WTC11 (cell line): Measurements from ENCODE around the gene IPO9. TPM values are rescaled to one million over a fixed set of nuclear protein-coding genes. Genes with fewer than 3 reads are reported as not detected.

Experiments
- ATAC-seq: fragments of 200-7000 bp; cut with Tn5 transposase; 2 replicates; pipeline ENCODE4 v1.10.0; 2021; ENCODE audit warnings: mild to moderate bottlenecking, moderate library complexity
- CTCF ChIA-PET: fragments of 300-600 bp; sonication (Branson Sonifier 250); formaldehyde crosslinking; loops from one replicate; lab custom pipeline; 2021; ENCODE audit warnings: antibody characterized with exemption; lab: Charles Lee
- POLR2A ChIA-PET: fragments of 350-600 bp; sonication (Branson Sonifier 250); formaldehyde crosslinking; loops from one replicate; lab custom pipeline; 2021; ENCODE audit warnings: antibody characterized with exemption; lab: Charles Lee
- DNase-seq: peaks from one replicate; pipeline ENCODE4 v3.0.0; 2021; ENCODE audit warnings: low spot score
- H3K27ac Mint-ChIP-seq: 2 replicates; pipeline ENCODE4 v1.8.0; 2021; ENCODE audit warnings: mixed read lengths
- H3K27me3 Mint-ChIP-seq: 2 replicates; pipeline ENCODE4 v1.8.0; 2021; ENCODE audit warnings: low read depth, mild to moderate bottlenecking, moderate library complexity, mixed read lengths
- H3K36me3 Mint-ChIP-seq: 2 replicates; pipeline ENCODE4 v1.8.0; 2021; ENCODE audit warnings: mixed read lengths
- H3K4me1 Mint-ChIP-seq: 2 replicates; pipeline ENCODE4 v1.8.0; 2022; ENCODE audit warnings: mixed read lengths
- H3K4me3 Mint-ChIP-seq: 2 replicates; pipeline ENCODE4 v1.8.0; 2021; ENCODE audit warnings: mild to moderate bottlenecking, moderate library complexity, mixed read lengths
- H3K9me3 Mint-ChIP-seq: 2 replicates; pipeline ENCODE4 v1.8.0; 2021; ENCODE audit warnings: mixed read lengths
- AR ChIP-seq: fragments of 250-450 bp; sonication (Bioruptor Pico); IDR thresholded peaks from 2 replicates; pipeline ENCODE4 v1.9.0; 2021; ENCODE audit warnings: mild to moderate bottlenecking
- E2F4 ChIP-seq: sonication (generic); formaldehyde crosslinking; IDR thresholded peaks from 2 replicates; pipeline ENCODE4 v1.8.1; 2022; ENCODE audit warnings: low read depth, mild to moderate bottlenecking, moderate library complexity, missing genetic modification reagents, borderline replicate concordance
- E2F5 ChIP-seq: sonication (generic); formaldehyde crosslinking; IDR thresholded peaks from 2 replicates; pipeline ENCODE4 v1.8.1; 2022; ENCODE audit warnings: mild to moderate bottlenecking, moderate library complexity, missing genetic modification reagents
- ERG ChIP-seq: fragments of 250-450 bp; sonication (Bioruptor Pico); IDR thresholded peaks from 2 replicates; pipeline ENCODE4 v1.8.0; 2021; ENCODE audit warnings: mild to moderate bottlenecking
- ETV6 ChIP-seq: sonication (generic); formaldehyde crosslinking; IDR thresholded peaks from 2 replicates; pipeline ENCODE4 v1.8.1; 2022; ENCODE audit warnings: mild to moderate bottlenecking, missing genetic modification reagents
- FOXP1 ChIP-seq: sonication (generic); formaldehyde crosslinking; IDR thresholded peaks from 2 replicates; pipeline ENCODE4 v1.8.0; 2022; ENCODE audit warnings: missing genetic modification reagents, mild to moderate bottlenecking, moderate library complexity, borderline replicate concordance
- HMGA2 ChIP-seq: fragments of 250-450 bp; sonication (Bioruptor Pico); IDR thresholded peaks from 2 replicates; pipeline ENCODE4 v1.4.0; 2021; ENCODE audit warnings: mild to moderate bottlenecking, moderate library complexity
- NR1H2 ChIP-seq: sonication (generic); formaldehyde crosslinking; IDR thresholded peaks from 2 replicates; pipeline ENCODE4 v1.9.0; 2021; ENCODE audit warnings: mild to moderate bottlenecking, moderate library complexity, missing genetic modification reagents
- NR2C2 ChIP-seq: sonication (generic); formaldehyde crosslinking; IDR thresholded peaks from 2 replicates; pipeline ENCODE4 v1.8.0; 2022; ENCODE audit warnings: mild to moderate bottlenecking, missing genetic modification reagents
- PRDM15 ChIP-seq: sonication (generic); formaldehyde crosslinking; IDR thresholded peaks from 2 replicates; pipeline ENCODE4 v1.8.0; 2022; ENCODE audit warnings: missing genetic modification reagents
- PRRX2 ChIP-seq: fragments of 250-450 bp; sonication (Bioruptor Pico); IDR thresholded peaks from 2 replicates; pipeline ENCODE4 v1.8.0; 2021; ENCODE audit warnings: mild to moderate bottlenecking
- RELA ChIP-seq: sonication (generic); formaldehyde crosslinking; IDR thresholded peaks from 2 replicates; pipeline ENCODE4 v1.8.1; 2022; ENCODE audit warnings: missing genetic modification reagents, mild to moderate bottlenecking, borderline replicate concordance
- SMAD4 ChIP-seq: sonication (generic); formaldehyde crosslinking; IDR thresholded peaks from 2 replicates; pipeline ENCODE4 v1.8.0; 2022; ENCODE audit warnings: mild to moderate bottlenecking, missing genetic modification reagents
- SP1 ChIP-seq: sonication (generic); formaldehyde crosslinking; conservative IDR thresholded peaks from 2 replicates; pipeline ENCODE4 v1.8.1; 2022; ENCODE audit warnings: missing genetic modification reagents
- ZNF232 ChIP-seq: sonication (generic); formaldehyde crosslinking; IDR thresholded peaks from 2 replicates; pipeline ENCODE4 v1.8.0; 2022; ENCODE audit warnings: mild to moderate bottlenecking, missing genetic modification reagents
- ZNF396 ChIP-seq: fragments of 250-450 bp; sonication (Bioruptor Pico); IDR thresholded peaks from 2 replicates; pipeline ENCODE4 v1.8.0; 2021; ENCODE audit warnings: mild to moderate bottlenecking, moderate library complexity, borderline replicate concordance
- ZNF425 ChIP-seq: fragments of 250-450 bp; sonication (Bioruptor Pico); conservative IDR thresholded peaks from 2 replicates; pipeline ENCODE4 v1.9.0; 2021; ENCODE audit warnings: mild to moderate bottlenecking
- total RNA-seq: library from RNA; stranded (reverse); gene quantifications from 3 replicates; pipeline ENCODE4 v1.2.3, GENCODE V29; 2021

IPO9 gene
- total RNA-seq, 1 experiment from 2014 or later = 97.2 TPM

- POLR2A ChIA-PET = no interaction called here
- H3K4me3 Mint-ChIP-seq = no peak overlapping the region
- peaks cover 5% of the 10 kb centered on the region; the same call in 1 of the 2 replicates for H3K4me1 Mint-ChIP-seq
- TF ChIP-seq PRDM15 (CRISPR knock-in tag) (no peak), AR (CRISPR knock-in tag) (no peak), HMGA2 (CRISPR knock-in tag) (no peak), ZNF425 (CRISPR knock-in tag) (no peak), ETV6 (CRISPR knock-in tag) (no peak), NR2C2 (CRISPR knock-in tag) (no peak), SP1 (CRISPR knock-in tag) (no peak), FOXP1 (CRISPR knock-in tag) (no peak), E2F5 (CRISPR knock-in tag) (no peak), NR1H2 (CRISPR knock-in tag) (no peak)
- TF ChIP-seq, all 79 proteins: peak for 0
- ATAC-seq = 0 out of 2 replicates have a peak, but pooled peaks have one; percentile 23
- CTCF ChIA-PET = interaction anchor here (3.1 kb wide), 1 partner anchor 23 kb away, joined by 15 read pairs; no protein-coding TSS in a partner anchor
- H3K36me3 Mint-ChIP-seq = no peaks in the 10 kb centered on the region
- DNase-seq = no peak
- no peaks in the 10 kb centered on the region; the same call in 1 of the 2 replicates for H3K27me3 Mint-ChIP-seq
- H3K9me3 Mint-ChIP-seq = no peaks in the 10 kb centered on the region
- no peak overlapping the region for H3K27ac Mint-ChIP-seq
Observed at GRCh38 chr1:201918343-201918742, 89.4 kb downstream of the IPO9 start.

GRCh38 chr1:201921952-201922558 is 93.1 kb downstream of the IPO9 start:
- Mint-ChIP-seq H3K4me1 (0 out of 2 replicates have a peak, but pooled peaks cover 2% of the 10 kb centered on the region), H3K27ac (no peak overlapping the region), H3K4me3 (no peak overlapping the region), H3K9me3 (no peaks in the 10 kb centered on the region), H3K27me3 (no peaks in the 10 kb centered on the region; the same call in 1 of the 2 replicates), H3K36me3 (no peaks in the 10 kb centered on the region)
- DNase-seq (no peak), ATAC-seq (no peak)
- TF ChIP-seq RELA (CRISPR knock-in tag) (no peak), ERG (CRISPR knock-in tag) (no peak), E2F4 (CRISPR knock-in tag) (no peak), SMAD4 (CRISPR knock-in tag) (no peak), ZNF232 (CRISPR knock-in tag) (no peak), ZNF396 (CRISPR knock-in tag) (no peak), PRRX2 (CRISPR knock-in tag) (no peak)
- ChIA-PET CTCF (no interaction called here), POLR2A (no interaction called here)
